Liver (tissue), 9 donors: ENCODE data around the gene ATP4A. TPM values are rescaled to one million over a fixed set of nuclear protein-coding genes. Genes with fewer than 3 reads are reported as not detected.

Source experiments
- DNase-seq: peaks from one replicate; pipeline ENCODE4 v3.0.0-alpha.2; 2017; ENCODE audit warnings: low spot score
- H3K27ac ChIP-seq, 2 donors: one replicate each; pipeline ENCODE4 v1.7.0; 2013; ENCODE audit warnings: inconsistent platforms in 2 of 2, low read length in 2 of 2, control low read depth in 1 of 2, low read depth in 1 of 2, mild to moderate bottlenecking in 1 of 2
- H3K27me3 ChIP-seq, 4 donors: one replicate each; pipeline versions ENCODE4 v1.6.1 to v1.7.0; 2013; ENCODE audit warnings: low read length in 3 of 4, inconsistent platforms in 1 of 4, mild to moderate bottlenecking in 1 of 4, moderate library complexity in 1 of 4; ENCODE audit not compliant: control insufficient read depth in 4 of 4, insufficient read depth in 4 of 4
- H3K36me3 ChIP-seq, 4 donors: one replicate each; pipeline versions ENCODE4 v1.6.1 to v1.7.0; 2013; ENCODE audit warnings: low read length in 3 of 4, mild to moderate bottlenecking in 3 of 4, low read depth in 1 of 4, moderate library complexity in 1 of 4; ENCODE audit not compliant: control insufficient read depth in 4 of 4, insufficient read depth in 3 of 4
- H3K4me1 ChIP-seq, 4 donors: one replicate each; pipeline versions ENCODE4 v1.6.1 to v1.7.0; 2013; ENCODE audit warnings: low read length in 3 of 4, mild to moderate bottlenecking in 3 of 4, moderate library complexity in 1 of 4; ENCODE audit not compliant: control insufficient read depth in 4 of 4, insufficient read depth in 4 of 4
- H3K4me3 ChIP-seq, 3 donors: one replicate each; pipeline versions ENCODE4 v1.6.1 to v1.7.0; 2013; ENCODE audit warnings: low read length in 3 of 3, control low read depth in 1 of 3, low read depth in 1 of 3, mild to moderate bottlenecking in 1 of 3
- H3K9ac ChIP-seq, 2 donors: one replicate each; pipeline ENCODE4 v1.7.0; 2013; ENCODE audit warnings: low read length in 2 of 2, mild to moderate bottlenecking in 2 of 2, moderate library complexity in 2 of 2, control low read depth in 1 of 2, low read depth in 1 of 2
- H3K9me3 ChIP-seq, 4 donors: one replicate each; pipeline versions ENCODE4 v1.6.1 to v1.7.0; 2013; ENCODE audit warnings: low read length in 3 of 4; ENCODE audit not compliant: control insufficient read depth in 4 of 4
- ATF3 ChIP-seq: IDR thresholded peaks from 2 replicates; pipeline ENCODE4 v1.6.1; 2016; ENCODE audit warnings: antibody characterized with exemption
- CTCF ChIP-seq: fragments of 150-350 bp; IDR thresholded peaks from 2 replicates; pipeline ENCODE4 v1.5.1; 2017; ENCODE audit warnings: improper control_type of control experiment, low read depth, low read length; ENCODE audit not compliant: missing input control
- GABPA ChIP-seq, 2 donors: IDR thresholded peaks in 1 of 2; conservative IDR thresholded peaks in 1 of 2; 2 replicates each; pipeline ENCODE4 v1.6.1; 2016; ENCODE audit warnings: antibody characterized with exemption in 2 of 2, mild to moderate bottlenecking in 1 of 2, moderate library complexity in 1 of 2
- HNF4A ChIP-seq, 2 donors: conservative IDR thresholded peaks; 2 replicates each; pipeline ENCODE4 v1.6.1; 2016; ENCODE audit warnings: antibody characterized with exemption in 2 of 2, mild to moderate bottlenecking in 2 of 2
- JUND ChIP-seq, 2 donors: IDR thresholded peaks; 2 replicates each; pipeline ENCODE4 v1.6.1; 2016; ENCODE audit warnings: antibody characterized with exemption in 2 of 2
- NR2F2 ChIP-seq: IDR thresholded peaks from 2 replicates; pipeline ENCODE4 v1.6.1; 2016; ENCODE audit warnings: antibody characterized with exemption
- RAD21 ChIP-seq, 2 donors: IDR thresholded peaks; 2 replicates each; pipeline ENCODE4 v1.6.1; 2016; ENCODE audit warnings: antibody characterized with exemption in 2 of 2, mild to moderate bottlenecking in 2 of 2
- REST ChIP-seq: IDR thresholded peaks from 2 replicates; pipeline ENCODE4 v1.6.1; 2016; ENCODE audit warnings: antibody characterized with exemption, mild to moderate bottlenecking
- SP1 ChIP-seq: IDR thresholded peaks from 2 replicates; pipeline ENCODE4 v1.6.1; 2018; ENCODE audit warnings: antibody characterized with exemption, mild to moderate bottlenecking
- YY1 ChIP-seq: IDR thresholded peaks from 2 replicates; pipeline ENCODE4 v1.6.1; 2016; ENCODE audit warnings: antibody characterized with exemption, mild to moderate bottlenecking
- ZBTB33 ChIP-seq: IDR thresholded peaks from 2 replicates; pipeline ENCODE4 v1.6.1; 2016; ENCODE audit warnings: antibody characterized with exemption
- WGBS: extraction: QIAGEN DNeasy Blood & Tissue Kit; methylation state at CpG from one replicate; pipeline ENCODE4 v1.1.7; 2013; 5-methylcytosine and 5-hydroxymethylcytosine counted together
- polyA plus RNA-seq, 2 donors: library from polyadenylated mRNA; stranded (reverse) in 1 of 2; unstranded in 1 of 2; fragments of 200-250 nt in 1 of 2; fragments of >200 nt in 1 of 2; fragmentation: Nextera tagmentation in 1 of 2; extraction: Ambion mirVana in 1 of 2; gene quantifications; one replicate each; pipeline versions ENCODE4 v1.2.1 to v1.2.3, GENCODE V29; 2013 to 2015
- total RNA-seq, 2 donors: library from RNA; depleted of rRNA; stranded (reverse); fragments of >200 nt; gene quantifications; one replicate each; pipeline ENCODE4 v1.2.3, GENCODE V29; 2014
- donor health status: healthy.
- donor health status: healthy.
- donor health status: healthy.
- donor health status: healthy.
- donor health status: healthy.

Gene ATP4A
- total and polyA plus RNA-seq, 4 donors = not detected

- TF ChIP-seq ZBTB33 = no peak
- TF ChIP-seq ATF3 = no peak
These were observed 49.1 kb downstream of the ATP4A start (continued) for GRCh38 chr19:35514282-35514809.

- Histone ChIP-seq H3K4me1 (peaks cover 0 to 16% (median 7%) of the 10 kb centered on the region in 4 donors), H3K27ac (no peak within 1 kb of the TSS), H3K9me3 (no peaks in the 10 kb centered on the region), H3K27me3 (no peaks in the 10 kb centered on the region), H3K36me3 (peaks cover 0 to 1% (median 0%) of the 10 kb centered on the region in 4 donors), H3K9ac (no peak within 1 kb of the TSS), H3K4me3 (no peak within 1 kb of the TSS)
- 39% methylated on average over 15 of the region's 15 CpGs for WGBS
- DNase-seq = no peak
- TF ChIP-seq RAD21 (IDR thresholded peaks at IDR 0.05) (no peak), REST (no peak), ZBTB33 (no peak), CTCF (no peak), HNF4A (conservative IDR thresholded peaks at IDR 0.05) (no peak), YY1 (no peak), NR2F2 (no peak), SP1 (no peak), ATF3 (no peak), JUND (IDR thresholded peaks at IDR 0.05) (no peak), GABPA (IDR thresholded peaks at IDR 0.05 in 1 of 2, conservative IDR thresholded peaks at IDR 0.05 in 1 of 2) (no peak)
These were observed 49.7 kb downstream of the ATP4A start, which contains the start of gene DMKN for GRCh38 chr19:35513628-35514281. Gene DMKN, minus strand, starts transcription at chr19:35513649. Its CDS starts 174 bp downstream, at chr19:35513475.
